Right lobe of liver (tissue), 4 donors: Measurements from ENCODE around the gene VMP1.

Experiments
- CTCF ChIP-seq, 4 donors: fragments of 200-600 bp in 3 of 4; fragments of 450-650 bp in 1 of 4; IDR thresholded peaks; one replicate each; pipeline versions ENCODE4 v1.5.1 to v1.8.0; 2016 to 2022; ENCODE audit warnings: antibody characterized with exemption in 4 of 4, mild to moderate bottlenecking in 2 of 4
- POLR2A ChIP-seq: fragments of 450-650 bp; IDR thresholded peaks from one replicate; pipeline ENCODE4 v1.6.1; 2017; ENCODE audit warnings: antibody characterized with exemption, mild to moderate bottlenecking
- donor health status: DM: no; HTN: no; CAD: no.
- donor health status: DM: no; HTN: no; CAD: no.
- donor health status: DM: no; HTN: yes; CAD: no.

GRCh38 chr17:59853168-59853918 lies 145.9 kb downstream of the VMP1 start:
- TF ChIP-seq CTCF (IDR thresholded peaks at IDR 0.05) (peak in 3 of 4 donors; percentile 13 to 44 (median 32)), POLR2A (no peak)
